GM23248 (cell line): ENCODE data around the gene DCAF5. TPM values are rescaled to one million over a fixed set of nuclear protein-coding genes. Genes with fewer than 3 reads are reported as not detected.
A peak's percentile ranks its signal among the peaks of the same experiment; 100 is the strongest.

Source experiments
- DNase-seq: peaks from one replicate; pipeline ENCODE4 v3.0.0-alpha.2; 2015
- H2AFZ ChIP-seq: fragments of 200-600 bp; sonication (generic); 2 replicates; pipeline ENCODE4 v1.6.1; 2016; ENCODE audit warnings: antibody characterized with exemption
- H3F3A ChIP-seq: fragments of 200-600 bp; sonication (generic); 2 replicates; pipeline ENCODE4 v1.6.1; 2016; ENCODE audit warnings: mild to moderate bottlenecking, antibody characterized with exemption, mixed run types; ENCODE audit not compliant: insufficient read depth
- H3K27ac ChIP-seq: fragments of 200-600 bp; sonication (generic); 2 replicates; pipeline ENCODE4 v1.5.1; 2016; ENCODE audit warnings: mild to moderate bottlenecking
- H3K27me3 ChIP-seq: fragments of 200-600 bp; sonication (generic); replicated peaks from 2 replicates; pipeline ENCODE4 v1.6.1; 2016; ENCODE audit warnings: mild to moderate bottlenecking; ENCODE audit not compliant: insufficient read depth
- H3K36me3 ChIP-seq: fragments of 200-600 bp; sonication (generic); 2 replicates; pipeline ENCODE4 v1.6.1; 2016; ENCODE audit warnings: low read depth, mild to moderate bottlenecking
- H3K4me1 ChIP-seq: fragments of 200-600 bp; sonication (generic); 2 replicates; pipeline ENCODE4 v1.6.1; 2016; ENCODE audit warnings: mild to moderate bottlenecking; ENCODE audit not compliant: insufficient read depth
- H3K4me2 ChIP-seq: fragments of 200-600 bp; sonication (generic); one replicate; pipeline ENCODE4 v1.6.1; 2016; ENCODE audit warnings: mild to moderate bottlenecking; ENCODE audit not compliant: unreplicated experiment
- H3K4me3 ChIP-seq: fragments of 200-600 bp; sonication (generic); 2 replicates; pipeline ENCODE4 v1.5.1; 2016; ENCODE audit warnings: mild to moderate bottlenecking
- H3K79me2 ChIP-seq: fragments of 200-600 bp; sonication (generic); 2 replicates; pipeline ENCODE4 v1.6.1; 2016; ENCODE audit warnings: mild to moderate bottlenecking; ENCODE audit not compliant: insufficient read depth
- H3K9ac ChIP-seq: fragments of 200-600 bp; sonication (generic); 2 replicates; pipeline ENCODE4 v1.6.1; 2016; ENCODE audit warnings: mild to moderate bottlenecking
- H3K9me2 ChIP-seq: fragments of 200-600 bp; sonication (generic); 2 replicates; pipeline ENCODE4 v1.6.1; 2016; ENCODE audit warnings: mixed run types, mild to moderate bottlenecking, moderate library complexity; ENCODE audit not compliant: insufficient read depth
- H3K9me3 ChIP-seq: fragments of 200-600 bp; sonication (generic); one replicate; pipeline ENCODE4 v1.6.1; 2017; ENCODE audit warnings: low read depth
- H4K20me1 ChIP-seq: fragments of 200-600 bp; sonication (generic); 2 replicates; pipeline ENCODE4 v1.6.0; 2016; ENCODE audit not compliant: insufficient read depth
- EZH2 ChIP-seq: fragments of 200-600 bp; sonication (generic); IDR thresholded peaks from 2 replicates; pipeline ENCODE4 v1.6.1; 2018; ENCODE audit warnings: antibody characterized with exemption, mild to moderate bottlenecking; ENCODE audit not compliant: insufficient read depth, poor library complexity, severe bottlenecking
- EZH2phosphoT487 ChIP-seq: fragments of 200-600 bp; sonication (generic); IDR thresholded peaks from 2 replicates; pipeline ENCODE4 v1.6.1; 2018; ENCODE audit warnings: antibody characterized with exemption, moderate library complexity, mild to moderate bottlenecking, low read depth; ENCODE audit not compliant: insufficient read depth
- WGBS, 2 experiments: methylation state at CpG; one replicate each; pipeline ENCODE4 v1.1.6; 2015 to 2017; ENCODE audit warnings: low lambda C conversion rate in 2 of 2, low coverage in 1 of 2; ENCODE audit errors: missing lambda C conversion rate in 2 of 2; 5-methylcytosine and 5-hydroxymethylcytosine counted together
- in situ Hi-C: fragments of 300-500 bp; cut with MboI; formaldehyde crosslinking; loops from 2 replicates; pipeline ENCODE4 v1.15.0; 2020
- polyA plus RNA-seq: library from polyadenylated mRNA; unstranded; fragments of >200 nt; fragmentation: Nextera tagmentation; extraction: Ambion mirVana; gene quantifications from 2 replicates; pipeline ENCODE4 v1.2.1, GENCODE V29; 2016
- total RNA-seq: library from RNA; depleted of rRNA; stranded (reverse); fragments of >200 nt; shearing (Covaris generic); gene quantifications from 2 replicates; pipeline ENCODE4 v1.2.3, GENCODE V29; 2014

DCAF5 gene
- total and polyA plus RNA-seq, 2 experiments from 2014 or later: 24.5 to 26.4 TPM

GRCh38 chr14:69137843-69138535 is 14.9 kb downstream of the DCAF5 start:
- Histone ChIP-seq H3K27me3 (no peaks in the 10 kb centered on the region), H3K4me2 (peak overlapping the region; percentile 65), H3K4me1 (peaks cover 42% of the 10 kb centered on the region), H2AFZ (no peak overlapping the region), H3K79me2 (peaks cover 86% of the 10 kb centered on the region), H3K9ac (peak overlapping the region; percentile 5; the same call in 1 of the 2 replicates), H3K36me3 (no peaks in the 10 kb centered on the region), H3F3A (peaks cover 47% of the 10 kb centered on the region), H3K9me3 (no peaks in the 10 kb centered on the region), H4K20me1 (no peaks in the 10 kb centered on the region), H3K27ac (peak overlapping the region; percentile 54), H3K4me3 (no peak overlapping the region), H3K9me2 (no peaks in the 10 kb centered on the region)
- 21 to 32% methylated on average over 2 of the region's 2 CpGs for WGBS, 2 experiments
- TF ChIP-seq EZH2phosphoT487: no peak
- DNase-seq: peak; percentile 86
- in situ Hi-C loops: no loop called here

- peaks cover 48% of the 10 kb centered on the region for H3K4me1 ChIP-seq
- no peaks in the 10 kb centered on the region for H3K36me3 ChIP-seq
- peak; percentile 47 for DNase-seq
- H3K27me3 ChIP-seq: no peaks in the 10 kb centered on the region
- no peak overlapping the region for H2AFZ ChIP-seq
- H3K79me2 ChIP-seq: peaks cover 86% of the 10 kb centered on the region
- H3K9ac ChIP-seq: no peak overlapping the region
- peaks cover 52% of the 10 kb centered on the region for H3F3A ChIP-seq
- H3K9me2 ChIP-seq: no peaks in the 10 kb centered on the region
- peak overlapping the region; percentile 54 for H3K27ac ChIP-seq
- H4K20me1 ChIP-seq: no peaks in the 10 kb centered on the region
- no peaks in the 10 kb centered on the region for H3K9me3 ChIP-seq
- in situ Hi-C loops: no loop called here
- 45 to 57% methylated on average over 1 of the region's 1 CpG for WGBS, 2 experiments
- H3K4me2 ChIP-seq: peak overlapping the region; percentile 65
- H3K4me3 ChIP-seq: no peak overlapping the region
- TF ChIP-seq EZH2phosphoT487 (no peak), EZH2 (no peak)
These were observed 15.5 kb downstream of the DCAF5 start for GRCh38 chr14:69137416-69137815.

- Histone ChIP-seq H3K9me3 (no peaks in the 10 kb centered on the region), H3K4me2 (no peak overlapping the region), H3K4me3 (no peak overlapping the region), H3K36me3 (no peaks in the 10 kb centered on the region), H3K27ac (no peak overlapping the region), H3K9me2 (no peaks in the 10 kb centered on the region), H3K9ac (no peak overlapping the region), H3F3A (peaks cover 54% of the 10 kb centered on the region), H3K79me2 (peaks cover 86% of the 10 kb centered on the region), H3K4me1 (peaks cover 58% of the 10 kb centered on the region), H2AFZ (no peak overlapping the region), H4K20me1 (no peaks in the 10 kb centered on the region), H3K27me3 (no peaks in the 10 kb centered on the region)
- in situ Hi-C loops: no loop called here
- DNase-seq: no peak
- WGBS, 2 experiments: 73 to 91% methylated on average over 4 of the region's 4 CpGs
- no peak for TF ChIP-seq EZH2phosphoT487
- no peak for TF ChIP-seq EZH2
These were observed 17.8 kb downstream of the DCAF5 start for GRCh38 chr14:69135133-69135532.

- peak overlapping the region; percentile 56 for H3K4me3 ChIP-seq
- H2AFZ ChIP-seq: peak overlapping the region; percentile 40; the same call in 1 of the 2 replicates
- 53 to 54% methylated on average over 3 of the region's 3 CpGs for WGBS, 2 experiments
- in situ Hi-C loops: no loop called here
- H3K27me3 ChIP-seq: no peaks in the 10 kb centered on the region
- no peak for TF ChIP-seq EZH2
- TF ChIP-seq EZH2phosphoT487: no peak
- peak; percentile 87 for DNase-seq
- no peaks in the 10 kb centered on the region for H3K36me3 ChIP-seq
- H3K4me2 ChIP-seq: peak overlapping the region; percentile 75
- H3K4me1 ChIP-seq: peaks cover 64% of the 10 kb centered on the region
- no peaks in the 10 kb centered on the region for H4K20me1 ChIP-seq
- H3F3A ChIP-seq: peaks cover 41% of the 10 kb centered on the region
- no peaks in the 10 kb centered on the region for H3K9me2 ChIP-seq
- peaks cover 87% of the 10 kb centered on the region for H3K79me2 ChIP-seq
- H3K9ac ChIP-seq: peak overlapping the region; percentile 47
- no peaks in the 10 kb centered on the region for H3K9me3 ChIP-seq
- peak overlapping the region; percentile 73 for H3K27ac ChIP-seq
These were observed 19.5 kb downstream of the DCAF5 start for GRCh38 chr14:69133206-69134125.
